ENCODE results near the gene BCR.

Gene BCR

DNA sequence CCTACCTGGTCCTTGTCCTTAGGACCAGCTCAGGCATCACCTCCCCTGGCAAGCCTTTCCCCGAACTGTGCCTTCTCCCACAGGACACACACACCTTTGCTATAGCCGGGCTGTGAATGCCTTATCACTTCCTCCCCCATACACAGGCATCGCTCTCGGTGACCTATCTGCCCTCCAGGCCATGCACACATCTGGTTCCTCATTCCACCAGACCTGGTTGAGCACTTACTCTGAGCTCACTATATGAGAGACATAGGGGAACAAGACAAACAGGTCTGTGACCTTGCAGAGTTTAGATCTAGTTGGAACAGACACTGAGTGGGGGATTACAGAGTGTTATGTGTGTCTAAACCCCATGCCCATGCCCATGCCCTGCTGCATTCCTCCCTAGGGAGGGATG is 3.1 kb upstream of the BCR start:
- no peak for DNase-seq

DNA sequence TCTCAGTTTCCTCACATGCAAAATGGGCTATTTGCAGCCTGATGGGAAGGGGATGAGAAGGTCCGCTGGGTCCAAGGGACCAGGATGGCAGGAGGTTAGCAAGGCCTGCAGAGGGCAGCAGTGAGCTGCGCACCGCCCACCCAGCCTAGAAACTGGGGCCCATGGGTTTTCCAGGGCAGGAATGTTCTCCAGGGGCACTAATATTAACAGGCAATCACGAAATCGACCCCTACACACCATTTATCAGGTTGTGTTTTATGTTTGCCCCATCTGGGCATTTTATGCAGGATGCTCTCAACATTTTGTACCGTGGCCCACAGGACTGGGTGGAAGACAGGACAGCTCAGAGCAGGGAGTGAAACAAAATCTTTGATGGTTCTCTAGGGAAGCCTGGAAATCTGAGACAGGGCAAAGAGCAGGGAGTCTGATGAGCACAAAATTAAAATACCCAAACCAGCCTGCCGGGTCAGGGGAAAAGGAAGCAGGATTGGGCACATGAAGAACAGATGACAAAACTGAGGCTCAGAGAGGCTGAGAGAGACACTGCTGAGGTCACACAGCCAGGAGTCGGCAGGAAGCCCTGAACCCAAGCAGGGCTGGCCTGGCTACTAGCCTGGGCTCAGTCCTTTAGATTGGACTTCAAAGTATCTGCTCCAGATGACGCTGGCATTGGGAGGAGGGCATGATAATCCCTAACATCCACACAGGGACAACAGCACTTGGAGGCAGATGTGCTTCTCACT is 1.6 kb upstream of the BCR start:
- DNase-seq: peak; percentile 65

- DNase-seq: no peak
These were observed 669 bp upstream of the BCR start for GRCh38 chr22:23179381-23180299.

DNA sequence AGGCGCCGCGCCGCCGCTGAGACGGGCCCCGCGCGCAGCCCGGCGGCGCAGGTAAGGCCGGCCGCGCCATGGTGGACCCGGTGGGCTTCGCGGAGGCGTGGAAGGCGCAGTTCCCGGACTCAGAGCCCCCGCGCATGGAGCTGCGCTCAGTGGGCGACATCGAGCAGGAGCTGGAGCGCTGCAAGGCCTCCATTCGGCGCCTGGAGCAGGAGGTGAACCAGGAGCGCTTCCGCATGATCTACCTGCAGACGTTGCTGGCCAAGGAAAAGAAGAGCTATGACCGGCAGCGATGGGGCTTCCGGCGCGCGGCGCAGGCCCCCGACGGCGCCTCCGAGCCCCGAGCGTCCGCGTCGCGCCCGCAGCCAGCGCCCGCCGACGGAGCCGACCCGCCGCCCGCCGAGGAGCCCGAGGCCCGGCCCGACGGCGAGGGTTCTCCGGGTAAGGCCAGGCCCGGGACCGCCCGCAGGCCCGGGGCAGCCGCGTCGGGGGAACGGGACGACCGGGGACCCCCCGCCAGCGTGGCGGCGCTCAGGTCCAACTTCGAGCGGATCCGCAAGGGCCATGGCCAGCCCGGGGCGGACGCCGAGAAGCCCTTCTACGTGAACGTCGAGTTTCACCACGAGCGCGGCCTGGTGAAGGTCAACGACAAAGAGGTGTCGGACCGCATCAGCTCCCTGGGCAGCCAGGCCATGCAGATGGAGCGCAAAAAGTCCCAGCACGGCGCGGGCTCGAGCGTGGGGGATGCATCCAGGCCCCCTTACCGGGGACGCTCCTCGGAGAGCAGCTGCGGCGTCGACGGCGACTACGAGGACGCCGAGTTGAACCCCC is 798 bp downstream of the BCR start:
- peak; percentile 11 for DNase-seq

- DNase-seq: no peak
These were observed 1.5 kb downstream of the BCR start for GRCh38 chr22:23181721-23182308.

DNA sequence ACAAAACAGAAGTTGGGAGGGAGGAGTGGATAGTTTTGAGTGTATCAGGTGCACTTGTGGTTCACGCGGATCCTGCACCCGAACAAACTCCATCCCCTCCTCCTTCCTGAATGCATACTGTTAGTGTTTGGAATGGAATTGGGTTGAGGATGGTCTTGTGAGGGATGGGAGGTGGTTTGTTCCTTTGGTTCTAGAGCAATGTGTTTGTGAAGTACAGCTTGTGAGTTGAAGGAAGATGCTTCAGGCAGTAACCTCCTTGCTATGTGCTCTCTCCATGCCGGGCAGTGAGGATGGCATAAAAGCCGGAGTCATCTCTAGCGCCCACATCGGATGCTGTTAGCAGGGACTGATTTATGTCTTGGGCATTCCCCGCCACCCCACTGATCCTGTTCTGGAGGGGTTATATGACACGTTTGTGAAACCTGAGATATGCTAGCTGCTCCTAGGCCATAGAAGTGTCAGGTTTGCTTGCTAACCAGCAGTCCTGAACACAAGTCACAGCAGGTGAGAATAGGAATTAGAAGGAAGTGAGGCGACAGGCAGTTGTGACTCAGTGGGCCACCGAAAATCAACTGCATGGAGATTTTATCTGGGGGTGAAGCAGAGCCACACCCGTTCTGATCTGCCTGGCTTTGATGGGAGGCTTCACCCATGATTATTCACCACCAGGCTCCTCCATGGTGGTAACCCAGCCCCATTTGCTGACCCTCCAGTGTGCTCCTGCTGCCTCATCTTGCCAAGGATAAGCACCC is 2.2 kb downstream of the BCR start:
- DNase-seq: peak; percentile 26

GRCh38 chr22:23183061-23183698 is 2.9 kb downstream of the BCR start:
- no peak for DNase-seq

- no peak for DNase-seq
These were observed 3.9 kb downstream of the BCR start for GRCh38 chr22:23184100-23184763.

- DNase-seq: no peak
These were observed 4.4 kb downstream of the BCR start for GRCh38 chr22:23184764-23185113.

GRCh38 chr22:23187211-23187610 is 6.9 kb downstream of the BCR start:
- DNase-seq: no peak

DNA sequence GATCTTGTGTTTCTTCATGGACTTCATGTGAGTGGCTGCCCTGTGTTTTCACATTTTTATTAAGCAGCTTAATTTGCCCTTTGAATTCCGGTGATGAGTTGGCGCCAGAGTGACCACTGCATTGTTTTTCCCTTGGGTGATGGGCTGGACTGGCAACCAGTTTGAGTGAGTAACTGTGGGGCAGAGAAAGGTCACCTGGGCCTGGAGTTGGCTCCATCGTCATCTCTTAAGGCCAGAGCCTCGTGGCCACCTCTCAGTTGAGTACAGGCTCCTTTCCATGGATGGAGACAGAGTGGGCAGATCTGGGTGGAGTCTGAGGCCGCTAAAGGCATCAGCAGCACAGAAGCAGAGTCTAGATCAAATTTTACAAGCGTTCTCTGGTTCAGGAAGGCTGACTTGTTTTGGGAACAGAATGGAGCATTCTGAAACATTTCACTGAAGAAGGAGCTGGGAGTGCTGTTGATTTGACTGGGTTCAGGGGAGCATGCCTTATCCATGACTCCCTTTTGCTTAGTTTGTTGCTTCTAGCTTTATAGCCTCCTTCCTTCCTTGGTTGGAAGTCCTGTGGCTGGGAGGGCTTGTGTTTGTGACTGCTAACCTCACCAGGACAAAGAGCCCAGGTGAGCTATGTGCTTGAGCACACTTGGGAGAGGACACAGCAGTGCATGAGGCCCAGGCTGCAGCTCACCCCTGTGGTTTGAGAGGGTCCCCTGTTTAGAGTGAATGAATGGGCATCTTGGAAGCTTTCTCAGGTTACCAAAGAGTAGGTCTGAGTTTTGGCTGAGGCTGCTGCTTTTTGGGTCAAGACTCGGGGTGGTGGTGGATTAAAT is 7.8 kb downstream of the BCR start:
- no peak for DNase-seq

GRCh38 chr22:23190526-23190925 is 10.2 kb downstream of the BCR start:
- DNase-seq: no peak

DNA sequence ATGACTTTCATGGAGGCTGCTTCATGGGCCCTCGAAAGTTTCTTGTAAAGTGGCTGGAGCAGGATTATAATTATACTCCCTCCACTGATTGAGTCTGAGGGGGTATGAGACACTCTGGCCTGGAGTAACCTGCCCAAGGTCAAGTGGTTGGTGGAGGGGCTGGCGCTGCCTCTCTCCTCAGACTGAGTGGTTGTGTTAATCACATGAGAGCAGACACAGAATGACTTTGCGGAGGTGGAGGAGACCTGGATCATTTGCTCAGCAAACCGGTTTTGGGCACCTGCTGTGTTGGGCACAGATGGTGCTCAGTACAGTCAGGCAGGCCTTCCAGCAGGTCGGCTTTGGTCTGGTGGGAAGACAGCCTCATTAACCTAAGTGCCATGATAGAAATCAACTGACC is 11.8 kb downstream of the BCR start:
- DNase-seq: no peak

DNA sequence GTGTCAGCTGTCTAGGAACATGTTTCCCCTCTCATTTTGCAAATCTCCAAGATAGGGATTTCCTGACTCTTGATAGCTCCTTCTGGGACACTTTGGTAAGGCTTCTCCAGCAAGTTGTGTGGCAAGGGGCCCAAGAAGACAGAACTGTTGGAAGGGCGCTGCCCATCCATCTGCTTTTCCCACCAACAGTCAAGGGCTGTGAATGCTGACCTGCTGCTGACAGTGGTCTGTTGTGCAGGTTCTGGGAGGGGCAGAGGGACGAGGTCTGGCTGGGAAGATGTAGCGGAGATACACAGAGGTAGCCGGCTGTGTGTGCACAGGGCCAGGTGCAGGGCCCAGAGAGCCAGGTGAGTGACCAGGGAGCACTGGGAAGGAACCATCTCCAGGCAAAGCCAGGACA is 12.2 kb downstream of the BCR start:
- DNase-seq: no peak

GRCh38 chr22:23193196-23193827 is 13.0 kb downstream of the BCR start:
- DNase-seq: no peak

DNA sequence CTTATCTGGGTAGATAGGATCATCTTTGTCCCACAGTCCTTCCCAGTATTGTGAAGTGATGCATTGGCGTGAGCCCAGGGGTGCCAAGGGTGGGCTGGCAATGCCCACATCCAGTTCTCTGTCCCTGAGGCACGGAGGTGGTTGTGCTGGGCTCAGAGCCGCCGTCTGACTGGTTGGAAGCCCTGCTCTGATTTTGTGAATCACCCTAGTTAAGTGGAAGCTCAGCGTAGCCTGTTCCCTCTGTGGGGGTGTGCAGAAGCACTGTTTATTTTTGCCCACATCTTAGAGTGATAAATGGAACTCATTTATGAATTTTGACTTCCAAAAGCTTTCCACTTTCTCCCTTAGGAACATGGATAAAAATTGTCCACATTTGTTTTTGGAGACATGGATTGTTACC is 13.6 kb downstream of the BCR start:
- no peak for DNase-seq

DNA sequence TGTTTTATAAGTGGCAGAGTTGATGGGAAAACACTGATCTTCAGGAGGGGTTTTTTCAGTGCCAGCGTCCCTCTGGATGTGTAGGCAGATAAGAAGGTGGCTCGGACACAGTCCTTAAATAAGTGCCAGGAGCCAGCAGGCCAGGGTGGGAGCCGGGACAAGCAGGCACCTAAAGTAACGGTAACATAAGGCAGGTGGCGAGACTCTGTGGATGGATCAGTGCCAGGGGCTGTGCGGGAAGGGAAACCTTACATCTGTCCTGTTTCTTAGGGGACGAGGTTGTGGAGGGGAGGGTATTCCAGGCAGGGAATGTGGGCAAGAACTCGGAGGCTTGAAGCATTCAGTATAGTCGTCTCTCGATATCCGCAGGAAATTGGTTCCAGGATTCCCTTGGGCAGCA is 15.9 kb downstream of the BCR start:
- no peak for DNase-seq

DNA sequence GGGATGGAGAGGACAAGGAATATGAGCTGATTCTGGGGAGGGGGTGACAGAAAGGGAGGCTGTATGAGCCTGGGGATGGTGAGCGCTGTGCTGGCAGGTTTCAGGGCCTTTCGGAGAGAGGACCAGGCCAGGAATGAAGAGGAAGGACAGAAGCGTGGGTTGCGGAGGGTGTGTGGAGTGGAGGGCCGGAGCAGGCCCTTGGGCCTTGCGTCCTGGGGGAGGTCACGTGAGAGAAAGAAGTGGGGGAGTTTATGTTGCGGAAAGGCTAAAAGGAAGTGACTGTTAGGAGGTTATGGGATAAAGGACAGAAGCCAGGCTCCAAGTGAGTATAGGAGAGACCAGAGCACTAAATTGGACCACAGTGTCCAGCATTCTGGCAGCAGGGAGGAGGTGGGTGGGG is 17.5 kb downstream of the BCR start:
- DNase-seq: no peak

DNA sequence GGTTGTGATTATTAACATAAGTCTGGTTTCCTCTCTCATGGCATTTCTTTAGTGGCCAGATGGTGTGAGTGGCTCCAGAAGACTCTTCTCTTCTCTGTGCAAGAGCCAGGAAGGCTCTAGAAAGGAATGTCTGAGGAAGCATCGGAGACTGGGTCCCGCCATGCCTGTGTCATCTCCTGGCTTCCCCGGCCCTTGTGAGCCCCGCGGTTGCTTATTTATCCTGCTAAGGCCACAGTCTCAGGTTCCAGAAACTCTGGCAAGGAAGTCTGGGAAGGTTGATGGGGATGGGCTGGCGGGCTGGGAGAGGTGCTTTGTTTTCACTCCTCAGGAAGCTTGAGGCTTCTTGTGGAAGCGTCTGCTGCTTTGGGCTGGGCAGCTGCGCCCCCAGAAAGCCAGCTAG is 18.9 kb downstream of the BCR start:
- DNase-seq: no peak

DNA sequence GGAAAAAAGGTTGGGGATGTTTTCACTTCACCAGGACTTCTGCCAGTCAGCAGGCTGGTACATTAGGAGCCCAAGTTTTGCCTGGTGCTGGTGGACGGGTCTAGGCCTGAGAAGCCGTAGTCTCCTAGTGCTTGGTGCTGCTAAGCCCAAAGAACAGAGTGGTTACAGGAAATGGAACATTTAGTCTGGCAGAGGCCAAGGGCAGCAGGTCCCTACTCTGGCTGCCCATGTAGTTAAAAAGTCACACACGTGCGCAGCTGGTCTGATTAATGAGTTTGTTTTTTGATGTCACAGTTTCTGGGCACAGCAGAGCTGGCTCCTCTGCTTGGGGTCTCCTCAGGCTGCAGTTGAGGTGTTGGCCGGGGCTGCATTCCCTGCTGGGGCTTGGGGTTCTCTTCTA is 20.6 kb downstream of the BCR start:
- no peak for DNase-seq

Measured in T-helper 9 cell (primary cell).